Measurements from ENCODE around the gene CYP2C8.
"Not testable (repeated sequence)": the region's sequence is repeated elsewhere in the genome, so short reads cannot be mapped to it uniquely, and the experiment has no call there.

CYP2C8 gene

DNA sequence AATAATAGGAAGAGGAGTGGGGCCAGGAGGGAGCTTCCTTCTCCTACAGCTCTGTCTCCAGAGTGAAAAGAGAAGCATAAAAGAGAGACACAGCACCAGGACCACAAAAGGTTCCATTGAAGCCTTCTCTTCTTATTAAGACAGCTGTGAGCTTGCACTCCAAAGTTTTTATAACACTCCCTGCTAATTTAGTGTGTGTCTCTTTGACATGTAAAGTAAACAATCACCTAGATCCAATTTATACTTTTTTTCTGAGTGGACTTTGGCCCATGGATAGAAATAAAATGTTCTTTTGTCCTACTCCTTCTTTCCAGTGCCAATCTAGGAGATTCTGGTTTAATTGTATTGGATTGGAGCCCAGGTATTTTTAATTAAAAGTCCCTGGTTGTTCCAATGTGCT, at the start of gene CYP2C8:
TSS of gene CYP2C8 (minus strand) at position 212 of the 400 bp plus-strand sequence. CDS start at position 117, 95 bp downstream.
- no peak for ATAC-seq

DNA sequence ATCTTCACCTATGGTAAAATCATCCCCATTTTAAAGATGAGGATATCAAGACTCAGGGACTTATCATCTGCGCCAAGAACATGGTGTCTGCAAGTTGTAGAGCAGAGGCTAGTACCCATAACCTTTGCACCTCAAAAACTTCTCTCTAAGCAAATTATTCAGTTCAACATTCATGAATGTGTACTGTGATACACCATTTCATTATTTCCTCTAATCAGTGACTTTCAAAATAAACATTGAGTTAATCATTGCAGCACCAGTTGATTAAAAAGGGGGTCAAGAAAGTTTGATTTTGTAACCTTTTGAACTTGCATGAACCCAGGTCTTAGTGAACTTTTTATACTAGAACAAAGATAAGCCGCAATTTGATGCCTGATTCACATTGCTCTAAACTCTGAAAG, 47.6 kb upstream of the CYP2C8 start:
- ATAC-seq: no peak

DNA sequence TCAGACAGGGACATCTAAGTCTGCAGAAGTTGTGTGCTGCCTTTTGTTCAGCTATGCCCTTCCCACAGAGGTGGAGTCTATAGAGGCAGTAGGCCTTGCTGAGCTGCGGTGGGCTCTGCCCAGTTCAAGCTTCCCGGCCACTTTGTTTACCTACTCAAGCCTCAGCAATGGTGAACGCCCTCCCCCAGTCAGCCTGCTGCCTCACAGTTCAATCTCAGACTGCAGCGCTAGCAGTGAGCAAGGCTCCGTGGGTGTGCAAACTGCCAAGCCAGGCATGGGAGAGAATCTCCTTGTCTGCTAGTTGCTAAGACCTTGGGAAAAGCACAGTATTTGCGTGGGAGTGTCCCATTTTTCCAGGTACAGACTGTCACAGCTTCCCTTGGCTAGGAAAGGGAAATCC, 41.5 kb upstream of the CYP2C8 start:
- ATAC-seq: not testable (repeated sequence)

DNA sequence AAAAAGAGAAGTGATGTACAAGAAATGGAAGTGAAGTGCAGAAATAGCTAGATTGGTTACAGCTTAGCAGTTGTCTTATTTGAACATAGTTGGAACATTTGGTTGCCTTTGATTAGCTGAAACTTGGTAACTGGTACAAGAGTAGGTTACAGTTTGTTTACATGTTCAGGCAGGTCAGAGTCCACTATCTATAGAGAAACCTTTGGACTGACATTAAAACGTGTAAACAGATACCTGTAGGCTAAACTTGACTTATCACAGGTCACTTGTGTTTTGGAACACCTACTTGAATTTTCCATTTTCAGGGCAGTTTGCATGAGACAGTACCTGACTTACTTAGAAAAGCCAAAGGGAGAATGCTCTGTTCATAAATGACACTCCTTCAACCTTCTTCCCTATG, 28.5 kb upstream of the CYP2C8 start:
- no peak for ATAC-seq

DNA sequence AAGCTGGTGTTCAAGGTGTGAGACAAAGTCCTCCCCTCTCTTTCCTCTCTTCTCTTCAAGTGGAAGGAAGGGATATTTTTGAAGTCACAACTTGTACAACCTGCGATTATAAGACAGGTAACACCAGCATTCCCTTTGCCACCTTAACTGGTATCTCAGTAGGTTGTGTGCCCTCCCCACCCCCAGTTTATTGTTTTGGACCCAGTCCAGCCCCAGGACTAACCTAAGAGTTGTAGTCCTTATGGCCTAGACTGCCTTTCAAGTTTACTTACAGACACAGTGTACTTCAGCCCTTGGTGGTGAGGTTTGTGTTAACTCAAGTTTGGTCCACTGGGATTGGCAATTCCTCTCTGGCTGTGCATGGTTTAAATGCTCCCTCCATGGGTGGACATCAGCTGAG, 26.8 kb upstream of the CYP2C8 start:
- ATAC-seq: no peak

DNA sequence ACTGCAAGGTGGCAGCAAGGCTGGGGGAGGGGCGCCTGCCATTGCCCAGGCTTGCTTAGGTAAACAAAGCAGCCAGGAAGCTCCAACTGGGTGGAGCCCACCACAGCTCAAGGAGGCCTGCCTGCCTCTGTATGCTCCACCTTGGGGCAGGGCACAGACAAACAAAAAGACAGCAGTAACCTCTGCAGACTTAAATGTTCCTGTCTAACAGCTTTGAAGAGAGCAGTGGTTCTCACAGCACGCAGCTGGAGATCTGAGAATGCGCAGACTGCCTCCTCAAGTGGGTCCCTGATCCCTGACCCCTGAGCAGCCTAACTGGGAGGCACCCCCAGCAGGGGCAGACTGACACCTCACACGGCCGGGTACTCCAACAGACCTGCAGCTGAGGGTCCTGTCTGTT, 10.3 kb upstream of the CYP2C8 start:
- not testable (repeated sequence) for ATAC-seq

DNA sequence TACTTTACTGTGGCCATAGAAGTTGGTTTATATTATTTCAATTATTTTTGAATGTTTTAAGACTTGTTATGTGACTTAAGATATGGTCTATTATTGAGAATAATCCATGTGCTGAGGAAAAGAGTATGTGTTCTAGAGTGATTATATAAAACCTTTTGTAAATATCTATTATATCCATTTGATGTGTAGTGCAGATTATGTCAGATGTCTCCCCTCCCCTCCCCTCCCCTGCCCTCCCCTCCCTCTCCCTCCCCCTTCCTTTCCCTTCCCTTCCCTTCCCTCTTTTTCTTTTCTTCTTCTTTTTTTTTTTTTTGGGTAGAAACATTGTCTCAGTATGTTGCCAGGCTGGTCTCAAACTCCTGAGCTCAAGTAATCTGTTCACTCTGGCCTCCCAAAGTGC, 8.3 kb upstream of the CYP2C8 start:
- no peak for ATAC-seq

DNA sequence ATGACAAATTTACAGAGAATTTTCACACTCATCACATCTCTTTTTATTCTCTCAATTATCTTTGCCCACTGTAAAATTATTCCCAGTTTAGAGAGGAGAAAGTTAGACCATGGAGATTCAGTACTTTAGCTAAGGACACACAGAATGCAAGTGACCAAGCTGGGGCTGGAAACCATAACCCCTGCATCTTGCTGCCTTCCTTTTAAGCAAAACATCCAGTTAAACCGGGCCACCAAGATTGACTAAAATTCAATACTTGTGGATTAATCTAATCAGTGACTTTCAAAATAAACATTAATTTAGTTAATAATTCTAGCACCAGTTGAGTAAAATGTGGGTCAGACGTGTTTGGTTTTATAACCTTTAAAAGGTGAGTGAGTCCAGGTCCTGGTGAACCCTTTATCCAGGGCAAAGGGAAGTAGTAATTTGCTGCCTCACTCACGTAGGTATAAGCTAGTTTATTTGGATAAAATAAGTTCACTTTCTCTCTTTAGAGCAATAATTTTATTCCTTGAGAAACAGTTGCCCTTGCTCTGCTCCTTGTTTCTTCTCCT, 1.9 kb upstream of the CYP2C8 start:
- no peak for ATAC-seq

DNA sequence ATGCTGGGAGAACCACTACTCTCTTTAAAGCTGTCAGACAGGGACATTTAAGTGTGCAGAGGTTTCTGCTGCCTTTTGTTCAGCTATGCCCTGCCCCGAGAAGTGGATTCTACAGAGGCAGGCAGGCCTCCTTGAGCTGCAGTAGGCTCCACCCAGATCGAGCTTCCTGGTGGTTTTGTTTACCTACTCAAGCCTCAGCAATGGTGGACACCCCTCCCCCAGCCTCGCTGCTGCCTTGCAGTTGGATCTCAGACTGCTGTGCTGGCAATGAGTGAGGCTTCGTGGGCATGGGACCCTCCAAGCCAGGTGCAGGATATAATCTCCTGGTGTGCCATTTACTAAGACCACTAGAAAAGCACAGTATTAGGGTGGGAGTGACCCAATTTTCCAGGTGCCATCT, 5.2 kb downstream of the CYP2C8 start:
- ATAC-seq: not testable (repeated sequence)

DNA sequence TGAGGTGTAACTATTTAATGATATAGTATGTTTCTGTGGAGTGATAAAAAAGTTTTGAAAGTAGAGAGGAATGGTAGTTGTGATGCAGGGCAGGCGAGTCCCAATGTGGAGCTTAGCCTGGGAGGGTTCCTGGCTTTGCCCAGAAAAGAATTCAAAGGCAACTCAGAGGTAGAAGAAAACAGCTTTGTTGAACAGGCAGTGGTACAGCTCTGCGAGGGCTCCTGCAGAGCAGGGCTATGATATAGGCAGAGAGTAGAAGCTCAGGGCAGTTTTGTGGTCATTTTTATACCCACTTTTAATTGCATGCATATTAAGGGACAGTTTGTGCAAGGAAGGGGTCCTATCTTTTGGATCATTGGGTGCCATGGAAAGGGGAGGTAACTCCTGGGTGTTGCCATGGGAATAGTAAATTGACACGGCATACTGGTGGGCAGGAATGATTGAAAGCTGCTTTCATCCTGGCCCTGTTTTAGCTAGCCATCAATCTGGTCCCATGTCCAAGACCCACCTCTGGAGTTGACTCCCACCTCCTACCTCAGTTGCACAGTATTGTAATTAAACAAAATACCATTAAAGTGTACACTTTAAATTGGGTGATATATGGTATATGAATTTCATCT, 12.4 kb downstream of the CYP2C8 start:
- no peak for ATAC-seq

DNA sequence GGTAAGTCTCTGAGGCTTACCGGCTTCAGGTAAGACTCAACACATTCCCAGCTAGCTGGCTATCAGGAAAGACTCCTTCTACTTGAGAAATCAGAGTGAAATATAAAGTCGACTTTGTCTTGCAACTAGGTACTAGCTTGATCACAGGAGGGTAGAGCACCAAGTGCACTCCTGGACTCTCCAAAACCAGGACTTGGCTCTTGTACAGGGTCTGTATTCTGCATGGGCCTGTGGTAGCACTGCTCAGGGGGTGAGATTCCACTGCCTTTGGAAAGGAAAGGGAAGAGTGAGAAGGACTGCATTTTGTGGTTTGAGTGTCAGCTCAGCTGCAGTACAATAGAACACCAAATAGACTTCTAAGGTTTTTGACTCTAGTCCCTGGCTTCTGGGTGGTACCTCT, 19.4 kb downstream of the CYP2C8 start:
- ATAC-seq: no peak

DNA sequence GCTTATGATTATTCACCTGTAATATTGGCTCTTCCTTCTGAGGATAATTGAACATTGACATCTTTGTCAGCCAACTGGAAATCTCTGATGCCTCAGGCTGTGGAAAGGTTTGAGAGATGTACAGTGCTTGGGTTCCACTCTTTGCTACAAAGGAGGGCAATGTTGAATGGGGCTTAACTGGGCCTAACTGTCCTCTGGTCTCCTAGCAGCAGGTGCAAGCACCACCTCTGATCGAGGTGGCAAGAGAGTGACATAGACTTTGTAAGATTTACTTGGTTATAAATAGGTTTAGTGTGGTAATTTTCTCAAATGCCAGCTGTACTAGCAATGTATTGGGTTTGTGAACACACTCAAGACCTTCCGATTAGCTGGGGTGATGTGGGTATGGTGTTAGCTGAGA, 21.1 kb downstream of the CYP2C8 start:
- no peak for ATAC-seq

DNA sequence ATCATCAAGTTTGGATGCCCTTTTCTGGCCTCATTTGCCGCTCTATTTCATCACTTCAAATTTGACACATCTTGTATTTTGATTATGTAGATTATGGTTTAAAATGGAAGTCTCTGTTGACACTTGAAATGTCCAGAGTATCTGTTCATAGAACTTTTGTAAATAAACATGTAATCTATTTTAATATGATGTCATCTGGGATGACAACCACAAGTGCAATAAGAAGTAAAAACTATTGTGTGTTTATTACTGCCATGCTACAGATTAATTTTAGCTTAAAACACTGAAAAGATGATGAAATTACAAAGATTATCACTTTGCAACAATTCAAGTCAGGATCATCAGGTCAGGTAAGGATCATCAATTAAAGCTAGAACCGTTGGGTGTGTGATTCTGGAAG, 30.0 kb downstream of the CYP2C8 start:
- no peak for ATAC-seq

DNA sequence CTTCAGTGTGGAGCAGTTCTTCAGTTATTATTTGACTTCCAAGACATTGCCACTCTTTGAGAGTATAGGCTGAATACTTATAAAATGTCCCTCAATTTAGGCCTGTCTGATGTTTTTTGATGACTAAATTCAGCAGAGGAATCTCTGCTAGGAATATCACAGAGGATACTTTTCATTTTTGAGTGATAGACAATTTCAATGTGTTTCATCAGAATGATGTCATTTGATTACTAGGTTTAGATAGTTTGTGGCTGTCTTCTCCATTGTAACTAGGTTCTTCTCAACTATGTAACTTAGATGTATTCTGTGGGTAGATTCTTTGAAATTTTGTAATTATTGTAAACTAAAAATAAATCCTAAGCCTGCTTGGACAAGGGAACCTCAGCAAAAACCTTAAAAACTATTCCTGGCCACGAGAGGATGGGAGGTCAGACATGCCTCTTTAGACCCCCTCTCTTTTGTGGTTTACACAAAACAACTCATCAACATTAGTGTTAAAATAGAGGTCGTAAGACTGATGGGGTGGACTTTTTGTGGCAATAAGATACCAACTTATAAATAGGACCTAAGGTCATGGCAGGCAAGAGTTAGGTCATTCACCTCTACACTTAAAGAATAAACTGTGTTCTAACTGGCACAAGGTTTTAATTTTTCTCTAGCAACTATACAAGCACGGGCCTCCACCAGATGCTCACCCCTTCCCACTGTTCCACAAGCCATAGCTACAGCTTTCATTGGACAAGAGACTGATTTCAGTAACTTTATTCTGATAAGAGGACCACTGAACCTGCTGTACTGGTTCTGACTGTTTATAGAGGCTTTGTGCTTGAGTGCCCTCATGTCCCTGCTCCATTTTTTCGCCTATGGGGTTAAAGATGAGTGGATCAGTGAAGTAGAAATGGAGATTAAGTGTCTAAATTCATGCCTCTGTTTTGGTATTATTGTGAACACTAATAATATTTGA, 33.7 kb downstream of the CYP2C8 start:
- ATAC-seq: no peak

DNA sequence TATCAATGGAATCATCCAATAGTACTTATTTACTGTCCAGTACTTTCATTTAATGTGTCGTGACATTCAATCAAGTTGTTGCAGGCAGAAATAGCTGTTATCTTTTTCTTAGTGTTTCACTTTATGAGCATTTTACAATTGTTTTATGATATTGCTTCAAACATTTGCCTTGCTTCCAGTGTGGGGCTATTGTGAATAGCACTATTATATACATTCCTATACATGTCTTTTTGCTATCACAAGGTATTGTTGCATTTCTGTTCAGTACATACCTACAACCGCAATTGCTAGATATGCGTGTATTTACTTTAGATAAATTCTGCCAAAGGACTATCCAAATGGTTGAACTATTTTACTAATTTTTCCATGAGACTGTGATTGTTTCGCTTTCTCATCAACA, 34.9 kb downstream of the CYP2C8 start:
- no peak for ATAC-seq

DNA sequence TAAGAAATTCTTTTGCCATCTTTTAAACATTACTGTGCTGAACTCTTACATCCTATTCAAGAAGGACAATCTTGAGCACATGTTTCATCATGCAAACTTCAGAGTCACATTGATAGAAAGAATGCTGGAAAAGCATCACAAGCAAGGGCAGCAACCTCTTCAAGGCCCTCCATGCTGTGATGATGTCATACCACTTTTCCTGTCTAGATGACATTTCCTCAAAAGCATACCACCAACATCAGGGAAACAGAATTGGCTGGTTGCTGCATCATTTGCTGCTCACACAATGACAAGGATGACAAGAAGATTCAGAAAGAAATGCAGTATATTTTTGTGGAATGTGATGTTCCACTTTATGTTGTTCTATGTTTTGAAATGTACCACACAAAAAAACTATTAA, 37.6 kb downstream of the CYP2C8 start:
- no peak for ATAC-seq

DNA sequence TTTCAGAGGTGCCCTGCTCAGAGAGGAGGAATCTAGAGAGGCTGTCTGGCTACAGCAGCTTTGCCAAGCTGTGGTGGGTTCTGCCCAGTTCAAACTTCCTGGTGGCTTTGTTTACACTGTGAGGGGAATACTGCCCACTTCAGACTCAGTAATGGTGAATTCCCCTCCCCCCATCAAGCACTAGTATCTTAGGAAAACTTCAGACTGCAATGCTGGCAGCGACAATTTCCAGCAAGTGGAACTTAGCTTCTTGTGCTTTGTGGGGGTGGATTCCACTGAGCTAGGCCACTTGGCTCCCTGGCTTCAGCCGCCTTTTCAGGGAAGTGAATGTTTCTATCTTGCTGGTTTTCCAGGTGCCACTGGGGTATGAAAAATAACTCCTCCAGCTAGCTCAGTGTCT, 42.8 kb downstream of the CYP2C8 start:
- ATAC-seq: no peak

DNA sequence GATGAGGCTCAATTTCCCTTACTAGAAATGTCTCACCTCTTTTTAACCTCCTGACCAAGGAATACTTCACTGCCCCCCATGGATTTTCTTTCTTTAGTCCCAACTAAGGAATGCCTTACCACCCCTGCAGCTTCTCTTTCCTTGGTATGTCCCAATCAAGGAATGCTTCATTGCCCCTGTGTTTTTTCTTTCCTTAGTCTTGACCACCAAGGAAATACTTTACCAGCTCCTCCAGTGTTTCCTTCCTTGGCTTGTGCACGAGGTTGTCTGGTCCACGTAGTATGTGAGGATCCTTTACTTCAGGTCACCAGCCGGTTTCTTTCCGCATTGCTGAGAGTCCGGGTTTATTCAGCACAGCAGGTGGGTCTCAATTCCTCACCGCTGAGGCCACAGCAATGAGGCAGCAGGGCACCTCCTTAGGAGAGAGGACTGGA, 71.5 kb downstream of the CYP2C8 start:
- ATAC-seq: no peak

DNA sequence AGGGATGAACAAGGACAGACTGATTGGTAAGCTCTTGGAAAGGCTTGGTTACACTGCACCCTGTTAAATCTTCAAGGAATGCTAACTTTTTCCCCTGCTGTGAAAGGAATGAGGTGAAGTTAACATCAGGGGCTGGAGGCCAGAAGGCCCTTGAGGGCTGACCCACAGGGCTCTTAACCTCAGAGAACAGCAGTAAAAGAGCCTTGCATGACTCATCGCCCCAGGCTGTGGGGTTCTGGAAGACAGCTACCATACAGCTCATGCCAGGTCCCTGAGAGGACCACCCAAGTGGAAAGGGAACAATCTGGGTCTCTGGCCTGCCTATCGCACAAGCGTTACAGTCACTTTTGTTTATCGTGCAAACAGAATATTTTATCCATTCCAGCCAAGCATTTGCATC, 76.5 kb downstream of the CYP2C8 start:
- no peak for ATAC-seq

DNA sequence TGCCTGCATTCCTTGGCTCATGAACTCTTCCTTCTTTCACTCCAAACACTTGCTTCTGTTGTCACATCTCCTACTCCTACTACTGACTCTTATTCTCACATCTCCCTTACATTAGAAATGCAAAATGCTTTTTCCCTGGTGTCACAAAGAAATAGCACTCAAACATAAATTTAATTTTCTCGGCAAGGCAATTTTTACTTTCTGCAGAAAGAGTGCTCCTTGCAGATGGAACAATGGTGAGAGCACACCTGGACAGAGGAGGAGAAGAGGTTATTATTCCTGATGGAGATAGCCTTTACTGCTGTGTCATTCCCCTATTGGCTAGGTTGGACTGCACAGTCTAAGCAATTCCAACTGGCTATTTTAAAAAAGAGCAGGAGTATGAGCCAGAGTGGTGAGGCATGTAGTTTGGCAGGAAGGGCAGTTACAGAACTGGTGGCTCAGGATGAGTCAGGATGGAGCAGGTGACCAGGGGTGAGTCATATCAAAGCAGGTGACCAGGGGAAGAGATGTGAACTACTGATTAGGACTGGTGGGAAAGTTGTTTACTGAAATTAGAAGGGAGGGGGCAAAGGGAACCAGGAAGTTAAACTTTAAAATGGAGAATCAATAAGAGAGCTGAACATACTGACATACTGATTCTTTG, 77.9 kb downstream of the CYP2C8 start:
- ATAC-seq: no peak

DNA sequence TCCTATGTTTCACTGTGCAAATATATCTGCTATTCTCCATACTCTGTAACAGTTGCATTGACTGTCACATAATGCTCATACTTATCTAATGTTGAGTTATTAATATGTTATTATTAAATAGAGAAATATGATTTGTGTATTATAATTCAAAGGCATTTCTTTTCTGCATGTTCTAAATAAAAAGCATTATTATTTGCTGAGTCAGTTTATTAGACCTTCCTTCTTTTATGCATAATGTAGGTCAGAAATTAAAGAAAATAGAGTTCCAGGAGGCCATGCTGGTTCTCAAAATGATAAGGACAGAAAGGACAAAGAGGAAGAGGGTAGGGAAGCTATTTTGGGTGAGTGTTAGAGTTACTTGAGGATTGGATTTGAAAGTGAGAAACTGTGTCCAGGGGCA, 80.1 kb downstream of the CYP2C8 start:
- ATAC-seq: no peak
